IPS DF 4.7 (cell line): Measurements from ENCODE around the gene OR10P1.
"Not testable (repeated sequence)": the region's sequence is repeated elsewhere in the genome, so short reads cannot be mapped to it uniquely, and the experiment has no call there.

Source experiments
- DNase-seq: peaks from one replicate; pipeline ENCODE4 v3.0.0-alpha.2; 2013; ENCODE audit warnings: low spot score; ENCODE audit errors: extremely low read depth

The OR10P1 gene

GRCh38 chr12:55636853-55637252 is at the start of gene OR10P1:
Gene OR10P1 (plus strand): TSS chr12:55636892. CDS start chr12:55636892, 0 bp downstream.
- no peak for DNase-seq

GRCh38 chr12:55590152-55590551 is 46.5 kb upstream of the OR10P1 start:
- DNase-seq = not testable (repeated sequence)

- DNase-seq = no peak
Measured at GRCh38 chr12:55607821-55608594, 28.7 kb upstream of the OR10P1 start.

- DNase-seq = no peak
Measured at GRCh38 chr12:55610598-55610997, 26.1 kb upstream of the OR10P1 start.

- no peak for DNase-seq
Measured at GRCh38 chr12:55612646-55613045, 24.0 kb upstream of the OR10P1 start.

GRCh38 chr12:55614764-55615163 is 21.9 kb upstream of the OR10P1 start:
- DNase-seq = no peak

- DNase-seq = peak; percentile 99
Measured at GRCh38 chr12:55619354-55620138, 17.1 kb upstream of the OR10P1 start.

- DNase-seq = no peak
Measured at GRCh38 chr12:55624056-55624455, 12.6 kb upstream of the OR10P1 start.

GRCh38 chr12:55626154-55626553 is 10.5 kb upstream of the OR10P1 start:
- no peak for DNase-seq

- no peak for DNase-seq
Measured at GRCh38 chr12:55629058-55629841, 7.4 kb upstream of the OR10P1 start.

- DNase-seq = no peak
Measured at GRCh38 chr12:55631056-55631455, 5.6 kb upstream of the OR10P1 start.

- DNase-seq = no peak
Measured at GRCh38 chr12:55631733-55632132, 5.0 kb upstream of the OR10P1 start.

GRCh38 chr12:55633151-55633550 is 3.5 kb upstream of the OR10P1 start:
- no peak for DNase-seq

GRCh38 chr12:55636116-55636655 is 506 bp upstream of the OR10P1 start:
- DNase-seq = no peak

- no peak for DNase-seq
Measured at GRCh38 chr12:55637467-55637866, 775 bp downstream of the OR10P1 start.

GRCh38 chr12:55641595-55641994 is 4.9 kb downstream of the OR10P1 start:
- no peak for DNase-seq

GRCh38 chr12:55642267-55642666 is 5.6 kb downstream of the OR10P1 start:
- no peak for DNase-seq

- no peak for DNase-seq
Measured at GRCh38 chr12:55642669-55643068, 6.0 kb downstream of the OR10P1 start.

- DNase-seq = no peak
Measured at GRCh38 chr12:55644591-55644990, 7.9 kb downstream of the OR10P1 start.

- DNase-seq = no peak
Measured at GRCh38 chr12:55647027-55647426, 10.3 kb downstream of the OR10P1 start.

- not testable (repeated sequence) for DNase-seq
Measured at GRCh38 chr12:55650620-55651298, 14.1 kb downstream of the OR10P1 start.
